K562 (cell line): Measurements from ENCODE around the gene TSG101. TPM values are rescaled to one million over a fixed set of nuclear protein-coding genes. Genes with fewer than 3 reads are reported as not detected.
A peak's percentile ranks its signal among the peaks of the same experiment; 100 is the strongest.

Experiments used
- ATAC-seq: fragments of 200-7000 bp; cut with Tn5 transposase; 3 replicates; pipeline ENCODE4 v1.9.1; 2020; ENCODE audit warnings: moderate library complexity
- BruUV-seq: library from RNA; stranded (reverse); fragments of 400-500 nt; replicated peaks from 2 replicates; lab custom pipeline; 2021; lab: Mats Ljungman, UMichigan
- CTCF ChIA-PET: fragments of 300-600 bp; formaldehyde crosslinking; extraction: SDS; loops from one replicate; lab custom pipeline; 2021; ENCODE audit warnings: low intra/inter-chr PET ratio; lab: Yijun Ruan, JAX
- POLR2A ChIA-PET: fragments of 300-600, 350-650 bp; sonication (Branson Sonifier 250); formaldehyde crosslinking; extraction: SDS; loops from one replicate; lab custom pipeline; 2021; ENCODE audit warnings: antibody characterized with exemption, inconsistent platforms; lab: Yijun Ruan, JAX
- DNase-seq, 4 experiments: peaks; one replicate each; pipeline versions ENCODE4 v3.0.0 to v3.0.0-alpha.2; 2011 to 2018; ENCODE audit warnings: low spot score in 3 of 4, mixed read lengths in 3 of 4; ENCODE audit errors: extremely low read depth in 1 of 4
- FAIRE-seq: peaks from 2 replicates; lab custom pipeline; 2011; peaks lifted over from hg19 to GRCh38; lab: Jason Lieb, UNC
- H2AFZ ChIP-seq: 2 replicates; pipeline ENCODE4 v1.6.0; 2011; ENCODE audit warnings: low read depth, low read length, control low read depth, inconsistent platforms
- H3K27ac ChIP-seq: fragments of 200-600 bp; 3 replicates; pipeline ENCODE4 v1.8.0; 2011; ENCODE audit warnings: low read depth, mild to moderate bottlenecking, control low read depth, inconsistent platforms, low read length, moderate library complexity, mixed read lengths; ENCODE audit errors: extremely low read depth
- H3K27me3 ChIP-seq, 2 experiments: fragments of 300-600 bp in 1 of 2; 2 replicates in 1 of 2; 3 replicates in 1 of 2; pipeline versions ENCODE4 v1.6.0 to v1.8.0; 2011; ENCODE audit warnings: inconsistent platforms in 2 of 2, low read length in 2 of 2, mild to moderate bottlenecking in 1 of 2, mixed read lengths in 1 of 2, moderate library complexity in 1 of 2; ENCODE audit not compliant: control insufficient read depth in 2 of 2, insufficient read depth in 2 of 2
- H3K36me3 ChIP-seq: fragments of 300-600 bp; 3 replicates; pipeline ENCODE4 v1.8.0; 2011; ENCODE audit warnings: mild to moderate bottlenecking, low read length, inconsistent platforms; ENCODE audit not compliant: control insufficient read depth, insufficient read depth
- H3K4me1 ChIP-seq, 2 experiments: fragments of 200-600 bp in 1 of 2; replicated peaks in 1 of 2; 2 replicates in 1 of 2; 3 replicates in 1 of 2; pipeline versions ENCODE4 v1.5.1 to v1.8.0; 2011; ENCODE audit warnings: inconsistent platforms in 2 of 2, low read length in 2 of 2, mild to moderate bottlenecking in 1 of 2, mixed read lengths in 1 of 2, moderate library complexity in 1 of 2; ENCODE audit not compliant: control insufficient read depth in 2 of 2, insufficient read depth in 2 of 2
- H3K4me2 ChIP-seq: 2 replicates; pipeline ENCODE4 v1.6.1; 2011; ENCODE audit warnings: low read length, control low read depth, inconsistent platforms, mixed read lengths; ENCODE audit not compliant: insufficient read depth
- H3K4me3 ChIP-seq: fragments of 200-600 bp; sonication (generic), shearing (Covaris generic); 2 replicates; pipeline ENCODE4 v1.5.1; 2016; ENCODE audit warnings: control low read depth, inconsistent platforms
- H3K79me2 ChIP-seq: fragments of 200-600 bp; 3 replicates; pipeline ENCODE4 v1.8.0; 2011; ENCODE audit warnings: low read length, inconsistent platforms; ENCODE audit not compliant: control insufficient read depth, insufficient read depth
- H3K9ac ChIP-seq, 2 experiments: 2 replicates each; pipeline versions ENCODE4 v1.6.0 to v1.6.1; 2011; ENCODE audit warnings: low read depth in 2 of 2, low read length in 2 of 2, control low read depth in 1 of 2, inconsistent platforms in 1 of 2, mild to moderate bottlenecking in 1 of 2, mixed read lengths in 1 of 2; ENCODE audit not compliant: insufficient read depth in 1 of 2
- H3K9me1 ChIP-seq: one replicate; pipeline ENCODE4 v1.6.0; 2011; ENCODE audit warnings: inconsistent platforms, mild to moderate bottlenecking, low read length, moderate library complexity; ENCODE audit not compliant: control insufficient read depth, insufficient read depth
- H3K9me3 ChIP-seq: replicated peaks from 2 replicates; pipeline ENCODE4 v1.5.1; 2011; ENCODE audit warnings: low read depth, low read length, inconsistent platforms; ENCODE audit not compliant: control insufficient read depth, insufficient read depth
- H4K20me1 ChIP-seq: replicated peaks from 2 replicates; pipeline ENCODE4 v1.6.1; 2011; ENCODE audit warnings: low read length, inconsistent platforms, mixed read lengths; ENCODE audit not compliant: control insufficient read depth, insufficient read depth
- BRD4 ChIP-seq: fragments of 200-600 bp; sonication (generic); IDR thresholded peaks from 2 replicates; pipeline ENCODE4 v1.6.1; 2017; ENCODE audit warnings: inconsistent platforms
- CCNT2 ChIP-seq: IDR thresholded peaks from 2 replicates; pipeline ENCODE4 v1.6.1; 2011; ENCODE audit warnings: borderline replicate concordance, low read depth, mild to moderate bottlenecking, moderate library complexity, mixed read lengths, low read length; ENCODE audit not compliant: insufficient read length; ENCODE audit errors: extremely low read depth
- EP300 ChIP-seq: IDR thresholded peaks from 2 replicates; pipeline ENCODE4 v1.6.1; 2012; ENCODE audit warnings: low read length, improper control_type of control experiment
- FOSL1 ChIP-seq: fragments of 200-800 bp; sonication (Bioruptor generic); conservative IDR thresholded peaks from 2 replicates; pipeline ENCODE4 v1.6.1; 2016; ENCODE audit warnings: missing genetic modification characterization, missing compliant biosample characterization
- GABPB1 ChIP-seq: sonication (generic); formaldehyde crosslinking; IDR thresholded peaks from 2 replicates; pipeline ENCODE4 v1.8.0; 2022; ENCODE audit warnings: mild to moderate bottlenecking, missing genetic modification reagents
- GATA2 ChIP-seq: sonication (generic); formaldehyde crosslinking; IDR thresholded peaks from 2 replicates; pipeline ENCODE4 v1.4.0; 2020; ENCODE audit warnings: mild to moderate bottlenecking, missing genetic modification reagents
- HDAC2 ChIP-seq: fragments of 450-650 bp; IDR thresholded peaks from 2 replicates; pipeline ENCODE4 v1.6.1; 2016; ENCODE audit warnings: mild to moderate bottlenecking
- HDAC3 ChIP-seq: fragments of 450-650 bp; IDR thresholded peaks from 2 replicates; pipeline ENCODE4 v1.6.1; 2018; ENCODE audit warnings: borderline replicate concordance, mild to moderate bottlenecking, moderate library complexity; ENCODE audit not compliant: partially characterized antibody
- ID3 ChIP-seq, 2 experiments: fragments of 250-450 bp in 1 of 2; fragments of 450-650 bp in 1 of 2; sonication (Bioruptor Pico) in 1 of 2; IDR thresholded peaks; 2 replicates each; pipeline versions ENCODE4 v1.6.1 to v1.8.0; 2016 to 2021; ENCODE audit warnings: mild to moderate bottlenecking in 2 of 2, moderate library complexity in 2 of 2, missing compliant biosample characterization in 1 of 2, missing genetic modification characterization in 1 of 2
- NR2C1 ChIP-seq, 2 experiments: fragments of 450-650 bp; IDR thresholded peaks; 2 replicates each; pipeline ENCODE4 v1.6.1; 2017; ENCODE audit warnings: mild to moderate bottlenecking in 2 of 2, antibody characterized with exemption in 1 of 2, inconsistent platforms in 1 of 2, missing compliant biosample characterization in 1 of 2, missing genetic modification characterization in 1 of 2
- NR4A1 ChIP-seq, 2 experiments: fragments of 250-450 bp in 1 of 2; fragments of 450-650 bp in 1 of 2; sonication (Bioruptor Pico) in 1 of 2; IDR thresholded peaks; 2 replicates each; pipeline versions ENCODE4 v1.4.0 to v1.6.1; 2016 to 2020; ENCODE audit warnings: mild to moderate bottlenecking in 2 of 2, missing compliant biosample characterization in 1 of 2, missing genetic modification characterization in 1 of 2, moderate library complexity in 1 of 2
- NRF1 ChIP-seq, 2 experiments: fragments of 450-650 bp; IDR thresholded peaks in 1 of 2; conservative IDR thresholded peaks in 1 of 2; 2 replicates each; pipeline ENCODE4 v1.6.1; 2014; ENCODE audit warnings: mild to moderate bottlenecking in 2 of 2
- PHB2 ChIP-seq: fragments of 450-650 bp; IDR thresholded peaks from 2 replicates; pipeline ENCODE4 v1.6.1; 2017; ENCODE audit warnings: low read depth
- PML ChIP-seq: IDR thresholded peaks from 2 replicates; pipeline ENCODE4 v1.6.1; 2012; ENCODE audit warnings: low read length, inconsistent platforms
- SLC30A9 ChIP-seq: fragments of 250-450 bp; sonication (Bioruptor Pico); IDR thresholded peaks from 2 replicates; pipeline ENCODE4 v1.8.0; 2022; ENCODE audit warnings: mild to moderate bottlenecking, moderate library complexity
- SMAD1 ChIP-seq: fragments of 150-350 bp; IDR thresholded peaks from 2 replicates; pipeline ENCODE4 v1.6.1; 2014; ENCODE audit warnings: low read length, low read depth; ENCODE audit not compliant: partially characterized antibody
- SMARCA4 ChIP-seq: fragments of 450-650 bp; IDR thresholded peaks from 2 replicates; pipeline ENCODE4 v1.6.1; 2016
- SOX6 ChIP-seq: fragments of 450-650 bp; IDR thresholded peaks from 2 replicates; pipeline ENCODE4 v1.6.1; 2014; ENCODE audit warnings: mild to moderate bottlenecking
- TEAD4 ChIP-seq, 2 experiments: sonication (generic) in 1 of 2; formaldehyde crosslinking in 1 of 2; IDR thresholded peaks; 2 replicates each; pipeline versions ENCODE4 v1.6.1 to v1.8.0; 2012 to 2022; ENCODE audit warnings: borderline replicate concordance in 1 of 2, inconsistent platforms in 1 of 2, low read length in 1 of 2, mild to moderate bottlenecking in 1 of 2, missing genetic modification reagents in 1 of 2
- ZBTB7A ChIP-seq: IDR thresholded peaks from 2 replicates; pipeline ENCODE4 v1.6.1; 2011; ENCODE audit warnings: low read depth, mild to moderate bottlenecking, low read length, moderate library complexity, borderline replicate concordance; ENCODE audit not compliant: control insufficient read depth
- ZNF551 ChIP-seq: fragments of 250-450 bp; sonication (Bioruptor Pico); IDR thresholded peaks from 2 replicates; pipeline ENCODE4 v1.5.0; 2021; ENCODE audit warnings: mild to moderate bottlenecking, moderate library complexity
- ZNF76 ChIP-seq: fragments of 250-450 bp; sonication (Bioruptor Pico); IDR thresholded peaks from 2 replicates; pipeline ENCODE4 v1.4.0; 2020; ENCODE audit warnings: mild to moderate bottlenecking, moderate library complexity, borderline replicate concordance
- WGBS: fragments of 100-300 bp; shearing (Covaris generic); methylation state at CpG from one replicate; pipeline ENCODE4 v1.1.6; 2016; ENCODE audit warnings: low coverage, mixed read lengths; ENCODE audit not compliant: insufficient coverage; ENCODE audit errors: missing lambda C conversion rate; 5-methylcytosine and 5-hydroxymethylcytosine counted together
- in situ Hi-C: fragments of 300-500 bp; cut with MboI; formaldehyde crosslinking; loops from 4 replicates; pipeline ENCODE4 v1.15.0; 2018; ENCODE audit warnings: inconsistent platforms, mixed read lengths
- intact Hi-C: fragments of 100-400 bp; cut with micrococcal nuclease; formaldehyde crosslinking; loops from 2 replicates; pipeline ENCODE4 v1.14.2; 2022
- polyA plus RNA-seq, 8 experiments: library from polyadenylated mRNA; depleted of rRNA in 4 of 8; stranded (reverse) in 5 of 8; unstranded in 3 of 8; fragments of >200 nt; fragmentation: Nextera tagmentation in 2 of 8; fragmentation: Illumina TruSeq in 1 of 8; extraction: Ambion mirVana in 2 of 8; extraction: Trizol in 1 of 8; gene quantifications; 2 replicates each; pipeline versions ENCODE4 v1.2.1 to v1.2.3, GENCODE V29; 2011 to 2014; ENCODE audit warnings: inconsistent platforms in 1 of 8, missing spikeins in 1 of 8
- total RNA-seq, 7 experiments: library from RNA; depleted of rRNA in 6 of 7; stranded (reverse); fragments of >200 nt in 6 of 7; fragmentation: Illumina TruSeq in 2 of 7; extraction: Trizol in 2 of 7; gene quantifications; 2 replicates each; pipeline versions ENCODE4 v1.2.1 to v1.2.3, GENCODE V29; 2011 to 2021; ENCODE audit warnings: low replicate concordance in 1 of 7

The TSG101 gene
- total and polyA plus RNA-seq, 9 of the 15 experiments (the other 6 are each of a cell fraction or from before 2014, with no cell fraction given), result 24.6 to 141 (median 60.0) TPM

- intact Hi-C loops (no loop called here), in situ Hi-C loops (no loop called here)
- H4K20me1 ChIP-seq, result peaks cover 10% of the 10 kb centered on the region; the same call in 1 of the 2 replicates
- CTCF ChIA-PET, result no interaction called here
- H3K9ac ChIP-seq, result no peak overlapping the region
- ATAC-seq (peak; percentile 98), DNase-seq (peak in 3 of 4 experiments; percentile 19 to 82 (median 73)), FAIRE-seq (peak; percentile 90)
- POLR2A ChIA-PET, result interaction anchor here (0.6 to 1.5 kb wide), 9 partner anchors 10 to 380 kb away, joined by 3 to 4 read pairs (median 4); partner anchors contain the start of genes HPS5, SPTY2D1 and TSG101
- H3K9me3 ChIP-seq, result no peaks in the 10 kb centered on the region
- no peak overlapping the region for H3K4me3 ChIP-seq
- H3K9me1 ChIP-seq, result no peaks in the 10 kb centered on the region
- H2AFZ ChIP-seq, result no peak overlapping the region
- BruUV-seq, result no TSS peak
- no peak overlapping the region for H3K4me2 ChIP-seq
- peaks cover 18% of the 10 kb centered on the region; the same call in 1 of the 3 replicates for H3K36me3 ChIP-seq
- WGBS, result 57% methylated on average over 15 of the region's 15 CpGs
- H3K4me1 ChIP-seq, result peaks cover 4 to 11% of the 10 kb centered on the region in 2 experiments; a peak in 3 of 5 replicates
- no peak overlapping the region for H3K27ac ChIP-seq
- no peaks in the 10 kb centered on the region for H3K27me3 ChIP-seq
- H3K79me2 ChIP-seq, result no peaks in the 10 kb centered on the region
- TF ChIP-seq GATA2 (peak; percentile 74), SOX6 (peak; percentile 67), BRD4 (no peak), NR4A1 (CRISPR knock-in tag; IDR thresholded peaks at IDR 0.05) (no peak), NR4A1 (tag; IDR thresholded peaks at IDR 0.05) (no peak), GABPB1 (CRISPR knock-in tag) (no peak), ZBTB7A (0 out of 2 replicates have a peak, but pooled peaks have one; percentile 40), SLC30A9 (no peak), CCNT2 (peak; percentile 42), HDAC2 (peak; percentile 90), HDAC3 (peak; percentile 77), ZNF551 (CRISPR knock-in tag) (no peak), ZNF76 (CRISPR knock-in tag) (no peak), EP300 (peak; percentile 77), NRF1 (conservative IDR thresholded peaks at IDR 0.05 in 1 of 2, IDR thresholded peaks at IDR 0.05 in 1 of 2) (no peak), FOSL1 (tag) (peak; percentile 56; the same call in 1 of the 2 replicates), SMARCA4 (peak; percentile 56; the same call in 1 of the 2 replicates), ID3 (CRISPR knock-in tag; IDR thresholded peaks at IDR 0.05) (no peak), ID3 (tag; IDR thresholded peaks at IDR 0.05) (peak; percentile 89), TEAD4 (IDR thresholded peaks at IDR 0.05; ENCODE audit: low read length) (peak; percentile 90), TEAD4 (CRISPR knock-in tag; IDR thresholded peaks at IDR 0.05; ENCODE audit: borderline replicate concordance) (no peak), NR2C1 (IDR thresholded peaks at IDR 0.05) (no peak), NR2C1 (tag; IDR thresholded peaks at IDR 0.05) (0 out of 2 replicates have a peak, but pooled peaks have one; percentile 20), PHB2 (no peak), SMAD1 (no peak), PML (peak; percentile 77)
These were observed 35.8 kb downstream of the TSG101 start for GRCh38 chr11:18490736-18491485.
